ELR (cell line): ENCODE results near the gene UBAC2.
"Not testable (repeated sequence)": the region's sequence is repeated elsewhere in the genome, so short reads cannot be mapped to it uniquely, and the experiment has no call there.

Source experiments
- DNase-seq: peaks from one replicate; pipeline ENCODE4 v3.0.0-alpha.2; 2015; ENCODE audit warnings: low read depth

Gene UBAC2

GRCh38 chr13:99249178-99249577, 48.5 kb downstream of the UBAC2 start:
- not testable (repeated sequence) for DNase-seq

GRCh38 chr13:99249606-99250005, 49.0 kb downstream of the UBAC2 start:
- DNase-seq = not testable (repeated sequence)

- no peak for DNase-seq
Measured at GRCh38 chr13:99250982-99251825, 50.5 kb downstream of the UBAC2 start.

- DNase-seq = no peak
Measured at GRCh38 chr13:99251921-99252320, 51.3 kb downstream of the UBAC2 start.

- no peak for DNase-seq
Measured at GRCh38 chr13:99254830-99255229, 54.2 kb downstream of the UBAC2 start.

GRCh38 chr13:99255271-99255670, 54.6 kb downstream of the UBAC2 start:
- DNase-seq = no peak

GRCh38 chr13:99256283-99256682, 55.6 kb downstream of the UBAC2 start:
- DNase-seq = no peak

GRCh38 chr13:99256709-99257108, 56.1 kb downstream of the UBAC2 start:
- DNase-seq = no peak

- no peak for DNase-seq
Measured at GRCh38 chr13:99257291-99257690, 56.6 kb downstream of the UBAC2 start.

- no peak for DNase-seq
Measured at GRCh38 chr13:99258210-99258860, 57.7 kb downstream of the UBAC2 start, which contains the start of gene GPR18. GPR18 (minus strand) TSS chr13:99258379; CDS start chr13:99255872, 2,507 bp downstream.

- no peak for DNase-seq
Measured at GRCh38 chr13:99258946-99259345, 58.3 kb downstream of the UBAC2 start.

- no peak for DNase-seq
Measured at GRCh38 chr13:99260216-99260615, 59.6 kb downstream of the UBAC2 start.

GRCh38 chr13:99261059-99261458, 60.4 kb downstream of the UBAC2 start:
- DNase-seq = no peak

- DNase-seq = no peak
Measured at GRCh38 chr13:99263126-99263785, 62.6 kb downstream of the UBAC2 start.

- DNase-seq = no peak
Measured at GRCh38 chr13:99264051-99264450, 63.4 kb downstream of the UBAC2 start.

- no peak for DNase-seq
Measured at GRCh38 chr13:99265162-99265800, 64.6 kb downstream of the UBAC2 start.

- DNase-seq = peak; percentile 73
Measured at GRCh38 chr13:99265821-99266426, 65.3 kb downstream of the UBAC2 start.

GRCh38 chr13:99266827-99267226, 66.2 kb downstream of the UBAC2 start:
- peak; percentile 50 for DNase-seq

GRCh38 chr13:99267927-99268326, 67.3 kb downstream of the UBAC2 start:
- no peak for DNase-seq

- no peak for DNase-seq
Measured at GRCh38 chr13:99268822-99269221, 68.2 kb downstream of the UBAC2 start.

GRCh38 chr13:99269627-99270241, 69.1 kb downstream of the UBAC2 start:
- peak; percentile 78 for DNase-seq
